Measurements from ENCODE around the gene ANKRD11. TPM values are rescaled to one million over a fixed set of nuclear protein-coding genes. Genes with fewer than 3 reads are reported as not detected.
A peak's percentile ranks its signal among the peaks of the same experiment; 100 is the strongest.

Gene ANKRD11
- total RNA-seq, 1 experiment from 2014 or later, result 266 TPM

GRCh38 chr16:89507214-89507833 lies 17.0 kb upstream of the ANKRD11 start:
- ATAC-seq, result no peak
- H3K4me1 ChIP-seq (ENCODE audit: control insufficient read depth in 1 of 2, insufficient read depth in 2 of 2, low read length in 2 of 2), result peaks cover 43 to 63% of the 10 kb centered on the region in 2 experiments
- no peak overlapping the region for H2AFZ ChIP-seq (ENCODE audit: low read depth, low read length, poor library complexity, severe bottlenecking)
- TF ChIP-seq CEBPB (IDR thresholded peaks at IDR 0.05; ENCODE audit: low read depth) (no peak), POLR2AphosphoS5 (IDR thresholded peaks at IDR 0.05; ENCODE audit: low read depth, low read length) (0 out of 2 replicates have a peak, but pooled peaks have one; percentile 14)
- H3K79me2 ChIP-seq (ENCODE audit: insufficient read depth, low read length), result peaks cover 48% of the 10 kb centered on the region
- intact Hi-C loops (cut with micrococcal nuclease), result loop anchor here (5.0 kb wide), 2 partner anchors 50 to 265 kb away; no protein-coding TSS in a partner anchor
- H3K9ac ChIP-seq (ENCODE audit: low read length), result peak overlapping the region; percentile 98
- H3K27me3 ChIP-seq (ENCODE audit: insufficient read depth, low read length), result no peaks in the 10 kb centered on the region
- ChIA-PET POLR2A (no interaction called here), CTCF (interaction anchor here (0.7 kb wide), 1 partner anchor 166 kb away, joined by 3 read pairs; no protein-coding TSS in a partner anchor), RAD21 (ENCODE audit: low non-redundant PET in 1 of 2, low total read pairs in 2 of 2, uncharacterized antibody in 2 of 2, unreplicated experiment in 2 of 2) (no interaction called here)
- H4K20me1 ChIP-seq (ENCODE audit: insufficient read depth), result no peaks in the 10 kb centered on the region
- H3K27ac ChIP-seq (ENCODE audit: low read depth, low read length), result peak overlapping the region; percentile 98
- no peak for DNase-seq (ENCODE audit: low read depth, low spot score)
- H3K9me2 ChIP-seq (ENCODE audit: insufficient read depth), result no peaks in the 10 kb centered on the region
- H3K9me3 ChIP-seq (ENCODE audit: control insufficient read depth in 1 of 2, insufficient read depth in 1 of 2, low read depth in 1 of 2, low read length in 2 of 2), result no peaks in the 10 kb centered on the region
- H3K4me3 ChIP-seq (replicated peaks in 1 of 2; ENCODE audit: low read depth in 1 of 2, low read length in 2 of 2), result peak overlapping the region; percentile 76 to 94
- H3K36me3 ChIP-seq (ENCODE audit: control insufficient read depth in 1 of 2, insufficient read depth in 2 of 2, low read length in 2 of 2), result peaks cover 12 to 13% of the 10 kb centered on the region in 2 experiments
- peak overlapping the region; percentile 83 for H3K4me2 ChIP-seq (ENCODE audit: low read length)
- no TSS peak for BruUV-seq (replicated peaks)

- peak overlapping the region; percentile 76 to 94 for H3K4me3 ChIP-seq (replicated peaks in 1 of 2; ENCODE audit: low read depth in 1 of 2, low read length in 2 of 2)
- RAD21 ChIA-PET (ENCODE audit: low non-redundant PET in 1 of 2, low total read pairs in 2 of 2, uncharacterized antibody in 2 of 2, unreplicated experiment in 2 of 2), result no interaction called here
- DNase-seq (ENCODE audit: low read depth, low spot score) (no peak), ATAC-seq (no peak)
- no peaks in the 10 kb centered on the region for H3K27me3 ChIP-seq (ENCODE audit: insufficient read depth, low read length)
- CTCF ChIA-PET, result interaction anchor here (0.7 kb wide), 1 partner anchor 166 kb away, joined by 3 read pairs; no protein-coding TSS in a partner anchor
- H2AFZ ChIP-seq (ENCODE audit: low read depth, low read length, poor library complexity, severe bottlenecking), result no peak overlapping the region
- peak overlapping the region; percentile 98 for H3K27ac ChIP-seq (ENCODE audit: low read depth, low read length)
- intact Hi-C loops (cut with micrococcal nuclease), result loop anchor here (5.0 kb wide), 2 partner anchors 51 to 264 kb away; no protein-coding TSS in a partner anchor
- H3K9me2 ChIP-seq (ENCODE audit: insufficient read depth), result no peaks in the 10 kb centered on the region
- H3K9me3 ChIP-seq (ENCODE audit: control insufficient read depth in 1 of 2, insufficient read depth in 1 of 2, low read depth in 1 of 2, low read length in 2 of 2), result no peaks in the 10 kb centered on the region
- H4K20me1 ChIP-seq (ENCODE audit: insufficient read depth), result no peaks in the 10 kb centered on the region
- H3K9ac ChIP-seq (ENCODE audit: low read length), result peak overlapping the region; percentile 98
- POLR2A ChIA-PET, result interaction anchor here (1.9 kb wide), 1 partner anchor 12 kb away, joined by 5 read pairs; no protein-coding TSS in a partner anchor
- peaks cover 47% of the 10 kb centered on the region for H3K79me2 ChIP-seq (ENCODE audit: insufficient read depth, low read length)
- H3K4me1 ChIP-seq (ENCODE audit: control insufficient read depth in 1 of 2, insufficient read depth in 2 of 2, low read length in 2 of 2), result peaks cover 48 to 68% of the 10 kb centered on the region in 2 experiments
- no TSS peak for BruUV-seq (replicated peaks)
- peak overlapping the region; percentile 83 for H3K4me2 ChIP-seq (ENCODE audit: low read length)
- peaks cover 11 to 12% of the 10 kb centered on the region in 2 experiments for H3K36me3 ChIP-seq (ENCODE audit: control insufficient read depth in 1 of 2, insufficient read depth in 2 of 2, low read length in 2 of 2)
- TF ChIP-seq SIN3A (IDR thresholded peaks at IDR 0.05; ENCODE audit: low read depth) (no peak), ZBTB33 (IDR thresholded peaks at IDR 0.05; ENCODE audit: extremely low read depth, insufficient replicate concordance, low read length) (no peak), FOSL1 (IDR thresholded peaks at IDR 0.05; ENCODE audit: low read depth) (no peak), ATF3 (IDR thresholded peaks at IDR 0.05) (no peak), CEBPB (IDR thresholded peaks at IDR 0.05; ENCODE audit: low read depth) (no peak), ELF1 (IDR thresholded peaks at IDR 0.05; ENCODE audit: borderline replicate concordance, low read depth) (no peak), EZH2 (IDR thresholded peaks at IDR 0.05) (no peak), TCF7L2 (IDR thresholded peaks at IDR 0.05; ENCODE audit: borderline replicate concordance, extremely low read depth, insufficient read depth, insufficient read length) (no peak), CTCF (IDR thresholded peaks at IDR 0.05 in 2 of 3, conservative IDR thresholded peaks at IDR 0.05 in 1 of 3; ENCODE audit: borderline replicate concordance in 1 of 3, insufficient read depth in 1 of 3, low read depth in 2 of 3, low read length in 2 of 3) (no peak), CBX3 (IDR thresholded peaks at IDR 0.05; ENCODE audit: low read depth) (no peak), YY1 (IDR thresholded peaks at IDR 0.05; ENCODE audit: extremely low read depth, insufficient replicate concordance, low read depth, low read length) (no peak), SP1 (IDR thresholded peaks at IDR 0.05; ENCODE audit: low read depth) (no peak), SRF (IDR thresholded peaks at IDR 0.05; ENCODE audit: low read depth) (no peak), EZH2phosphoT487 (IDR thresholded peaks at IDR 0.05; ENCODE audit: borderline replicate concordance) (no peak)
Observed at GRCh38 chr16:89506791-89507191, 16.4 kb upstream of the ANKRD11 start.

Data from HCT116 (cell line).